Breast epithelium (tissue), 3 donors: ENCODE measurements around the gene CBX2.

Source experiments
- POLR2A ChIP-seq: fragments of 450-650 bp; IDR thresholded peaks from one replicate; pipeline ENCODE4 v1.6.1; 2016; ENCODE audit warnings: antibody characterized with exemption, mild to moderate bottlenecking, moderate library complexity
- POLR2AphosphoS5 ChIP-seq, 3 donors: sonication (generic); formaldehyde crosslinking; IDR thresholded peaks; one replicate each; pipeline ENCODE4 v1.6.1; 2017; ENCODE audit warnings: antibody characterized with exemption in 3 of 3
- TF ChIP-seq, protein P1 (sequence below), 3 donors: fragments of 450-650 bp; IDR thresholded peaks; one replicate each; pipeline ENCODE4 v1.5.1; 2016 to 2017; ENCODE audit warnings: antibody characterized with exemption in 3 of 3, mild to moderate bottlenecking in 3 of 3, moderate library complexity in 3 of 3

DNA sequence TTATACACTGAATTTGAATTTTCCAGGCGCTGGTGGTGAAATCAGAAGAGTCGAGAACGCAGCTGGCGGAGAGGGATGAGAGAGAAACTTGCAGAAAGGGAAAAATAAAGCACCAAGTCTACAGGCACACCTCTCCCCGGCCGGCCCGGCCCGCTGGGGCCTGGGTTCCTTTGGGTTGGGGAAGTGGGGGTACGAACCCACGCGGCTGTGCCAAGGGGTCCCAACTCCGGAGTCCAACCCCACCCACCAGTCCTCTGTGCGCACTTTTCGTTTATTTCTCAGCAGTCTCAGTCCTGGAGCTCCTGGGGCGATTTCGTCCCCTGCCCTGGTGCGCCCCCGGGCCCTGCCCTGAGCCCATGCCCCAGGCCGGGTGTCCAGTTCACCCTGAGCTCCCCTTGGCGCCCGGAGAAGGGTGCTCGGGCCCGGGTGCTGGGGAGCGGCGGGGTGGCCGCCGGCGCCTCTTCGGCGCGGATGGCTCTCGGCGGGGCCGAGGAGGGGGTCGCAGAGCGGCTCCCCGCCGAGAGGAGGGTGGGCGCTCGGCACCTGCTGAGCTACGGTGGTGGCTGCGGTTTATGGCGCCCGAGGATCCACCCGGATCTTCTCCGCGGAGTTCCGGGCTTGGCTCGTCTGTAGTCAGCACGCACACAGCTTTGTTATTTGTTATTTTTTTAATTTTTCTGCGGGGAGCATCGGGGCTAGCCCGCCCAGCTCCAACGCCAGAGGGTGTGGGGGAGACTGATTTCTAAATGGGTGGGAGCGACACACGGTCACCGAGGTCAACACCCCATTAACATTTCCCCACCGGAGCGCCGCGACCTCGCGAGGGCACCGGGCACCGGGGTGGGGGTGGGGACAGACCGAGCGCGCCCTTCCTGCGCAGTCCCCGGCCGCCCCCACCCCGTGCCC is 34.7 kb downstream of the CBX2 start:
- TF ChIP-seq, protein P1, sequence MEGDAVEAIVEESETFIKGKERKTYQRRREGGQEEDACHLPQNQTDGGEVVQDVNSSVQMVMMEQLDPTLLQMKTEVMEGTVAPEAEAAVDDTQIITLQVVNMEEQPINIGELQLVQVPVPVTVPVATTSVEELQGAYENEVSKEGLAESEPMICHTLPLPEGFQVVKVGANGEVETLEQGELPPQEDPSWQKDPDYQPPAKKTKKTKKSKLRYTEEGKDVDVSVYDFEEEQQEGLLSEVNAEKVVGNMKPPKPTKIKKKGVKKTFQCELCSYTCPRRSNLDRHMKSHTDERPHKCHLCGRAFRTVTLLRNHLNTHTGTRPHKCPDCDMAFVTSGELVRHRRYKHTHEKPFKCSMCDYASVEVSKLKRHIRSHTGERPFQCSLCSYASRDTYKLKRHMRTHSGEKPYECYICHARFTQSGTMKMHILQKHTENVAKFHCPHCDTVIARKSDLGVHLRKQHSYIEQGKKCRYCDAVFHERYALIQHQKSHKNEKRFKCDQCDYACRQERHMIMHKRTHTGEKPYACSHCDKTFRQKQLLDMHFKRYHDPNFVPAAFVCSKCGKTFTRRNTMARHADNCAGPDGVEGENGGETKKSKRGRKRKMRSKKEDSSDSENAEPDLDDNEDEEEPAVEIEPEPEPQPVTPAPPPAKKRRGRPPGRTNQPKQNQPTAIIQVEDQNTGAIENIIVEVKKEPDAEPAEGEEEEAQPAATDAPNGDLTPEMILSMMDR (IDR thresholded peaks at IDR 0.05), result no peak
- no peak for TF ChIP-seq POLR2A
- TF ChIP-seq POLR2AphosphoS5 (IDR thresholded peaks at IDR 0.05), result peak in 1 of 3 donors; percentile 28
